Thoracic aorta (tissue), 2 donors: ENCODE data around the gene RRAS. TPM values are rescaled to one million over a fixed set of nuclear protein-coding genes. Genes with fewer than 3 reads are reported as not detected.

Experiments used
- ATAC-seq: fragments of 150-250 bp; one replicate; pipeline ENCODE4 v1.8.0; 2017; ENCODE audit warnings: low read depth; ENCODE audit not compliant: insufficient number of reproducible peaks, low FRiP score
- DNase-seq: peaks from one replicate; pipeline ENCODE4 v3.0.0-alpha.2; 2020; ENCODE audit warnings: low spot score
- H3K27ac ChIP-seq, 2 donors: fragments of 200-600 bp; sonication (generic); 1 replicate in 1 of 2; 2 replicates in 1 of 2; pipeline ENCODE4 v1.5.1; 2016; ENCODE audit warnings: mild to moderate bottlenecking in 2 of 2, moderate library complexity in 2 of 2
- H3K27me3 ChIP-seq: fragments of 200-600 bp; sonication (generic); replicated peaks from 2 replicates; pipeline ENCODE4 v1.6.0; 2016; ENCODE audit warnings: mild to moderate bottlenecking; ENCODE audit not compliant: insufficient read depth
- H3K36me3 ChIP-seq: fragments of 200-600 bp; sonication (generic); one replicate; pipeline ENCODE4 v1.5.1; 2016
- H3K4me1 ChIP-seq, 2 donors: fragments of 200-600 bp; sonication (generic); 1 replicate in 1 of 2; 2 replicates in 1 of 2; pipeline versions ENCODE4 v1.5.1 to v1.6.0; 2016; ENCODE audit warnings: low read depth in 2 of 2, mild to moderate bottlenecking in 1 of 2; ENCODE audit not compliant: control insufficient read depth in 1 of 2
- H3K4me3 ChIP-seq: fragments of 200-600 bp; sonication (generic); 2 replicates; pipeline ENCODE4 v1.5.1; 2016; ENCODE audit warnings: mild to moderate bottlenecking
- H3K9me3 ChIP-seq: fragments of 200-600 bp; sonication (generic); 2 replicates; pipeline ENCODE4 v1.5.1; 2016
- total RNA-seq, 2 donors: library from RNA; depleted of rRNA; stranded (reverse); fragments of >200 nt; gene quantifications; one replicate each; pipeline versions ENCODE4 v1.1.0 to v1.2.3, GENCODE V29; 2016
- TF ChIP-seq, protein P1 (sequence below): fragments of 200-600 bp; sonication (generic); IDR thresholded peaks from one replicate; pipeline ENCODE4 v1.5.1; 2019; ENCODE audit warnings: antibody characterized with exemption

RRAS gene
- total RNA-seq, 2 donors from 2014 or later = 82.2 to 188 TPM

DNA sequence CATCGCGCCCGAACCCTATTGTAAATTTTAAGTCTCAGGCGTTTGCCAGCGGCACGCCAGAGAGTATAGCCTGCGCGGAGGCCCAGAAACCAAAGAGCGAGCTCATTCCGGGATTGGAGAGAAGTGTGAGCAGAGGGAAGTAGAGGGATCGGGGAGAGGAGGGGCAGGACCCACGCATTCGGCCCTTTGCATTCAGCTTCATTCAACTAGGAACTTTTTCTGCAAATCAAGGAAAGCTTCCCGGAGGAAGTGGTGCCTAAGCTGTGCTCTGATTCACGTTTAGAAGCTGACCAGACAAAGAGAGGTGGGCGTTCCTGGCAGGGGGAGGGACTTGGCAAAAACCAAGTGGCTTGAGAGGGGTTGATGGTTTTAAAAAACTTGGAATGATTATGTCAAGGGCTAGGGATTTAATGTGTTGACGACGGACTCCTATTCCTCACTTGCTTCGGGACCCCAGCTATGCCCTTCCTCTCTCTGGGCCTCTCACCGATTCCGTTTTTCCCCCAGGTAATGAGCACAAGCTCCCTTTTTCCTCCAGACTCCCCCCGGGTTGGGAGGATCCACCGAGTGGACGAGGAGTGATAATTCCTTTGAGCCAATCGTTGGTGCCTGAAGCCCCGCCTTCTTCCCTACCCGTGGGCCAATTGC lies 36.3 kb upstream of the RRAS start:
- H3K4me3 ChIP-seq = peak overlapping the region; percentile 67
- TF ChIP-seq, protein P1, sequence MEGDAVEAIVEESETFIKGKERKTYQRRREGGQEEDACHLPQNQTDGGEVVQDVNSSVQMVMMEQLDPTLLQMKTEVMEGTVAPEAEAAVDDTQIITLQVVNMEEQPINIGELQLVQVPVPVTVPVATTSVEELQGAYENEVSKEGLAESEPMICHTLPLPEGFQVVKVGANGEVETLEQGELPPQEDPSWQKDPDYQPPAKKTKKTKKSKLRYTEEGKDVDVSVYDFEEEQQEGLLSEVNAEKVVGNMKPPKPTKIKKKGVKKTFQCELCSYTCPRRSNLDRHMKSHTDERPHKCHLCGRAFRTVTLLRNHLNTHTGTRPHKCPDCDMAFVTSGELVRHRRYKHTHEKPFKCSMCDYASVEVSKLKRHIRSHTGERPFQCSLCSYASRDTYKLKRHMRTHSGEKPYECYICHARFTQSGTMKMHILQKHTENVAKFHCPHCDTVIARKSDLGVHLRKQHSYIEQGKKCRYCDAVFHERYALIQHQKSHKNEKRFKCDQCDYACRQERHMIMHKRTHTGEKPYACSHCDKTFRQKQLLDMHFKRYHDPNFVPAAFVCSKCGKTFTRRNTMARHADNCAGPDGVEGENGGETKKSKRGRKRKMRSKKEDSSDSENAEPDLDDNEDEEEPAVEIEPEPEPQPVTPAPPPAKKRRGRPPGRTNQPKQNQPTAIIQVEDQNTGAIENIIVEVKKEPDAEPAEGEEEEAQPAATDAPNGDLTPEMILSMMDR = no peak

DNA sequence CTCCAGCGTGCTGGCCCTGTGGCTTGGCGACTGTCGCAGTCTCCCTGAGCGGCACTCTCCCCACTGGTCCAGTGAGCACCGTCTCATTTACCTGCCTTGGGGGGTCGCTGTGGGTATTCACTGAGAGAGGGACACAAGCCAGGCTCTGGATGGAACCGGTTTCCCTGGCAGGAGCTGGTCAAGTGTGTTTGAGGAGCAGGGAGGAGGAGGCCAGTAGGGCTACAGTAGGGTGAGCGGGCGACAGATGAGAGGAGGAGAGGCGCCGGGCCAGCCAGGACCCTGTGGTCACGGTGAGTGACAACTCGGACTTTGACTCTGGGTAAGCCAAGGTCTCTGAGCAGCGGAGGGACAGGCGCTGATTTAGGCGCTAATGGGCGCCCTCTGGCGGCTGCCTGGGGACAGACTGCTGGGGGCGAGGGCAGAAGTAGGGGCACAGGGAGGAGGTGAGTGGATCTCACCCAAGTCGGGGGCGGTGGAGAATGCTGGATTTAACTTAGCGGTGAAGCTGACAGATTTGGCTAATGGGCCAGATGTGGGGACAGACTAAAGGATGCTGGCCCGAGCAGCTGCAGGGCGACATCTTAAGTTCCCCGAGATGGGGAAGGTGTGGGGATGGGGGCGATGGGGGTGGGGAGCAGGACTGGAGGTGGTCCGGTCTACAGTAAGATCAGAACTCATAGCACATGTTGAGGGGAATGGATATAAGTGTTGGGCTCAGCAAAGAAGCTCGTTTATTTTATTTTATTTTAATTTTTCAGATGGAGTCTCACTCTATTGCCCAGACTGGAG lies 32.4 kb upstream of the RRAS start:
- TF ChIP-seq, protein P1 = peak; percentile 92
- H3K9me3 ChIP-seq = no peaks in the 10 kb centered on the region
- peak overlapping the region in 1 of 2 donors; percentile 48 for H3K27ac ChIP-seq
- H3K4me3 ChIP-seq = peak overlapping the region; percentile 33
- no peaks in the 10 kb centered on the region for H3K36me3 ChIP-seq
- H3K27me3 ChIP-seq = no peaks in the 10 kb centered on the region
- DNase-seq (no peak), ATAC-seq (no peak)
- peaks cover 5 to 10% of the 10 kb centered on the region in 2 donors for H3K4me1 ChIP-seq

More for the DNA sequence above, 36.3 kb upstream of the RRAS start:
- Histone ChIP-seq H3K9me3 (no peaks in the 10 kb centered on the region), H3K27me3 (no peaks in the 10 kb centered on the region), H3K4me1 (peaks cover 24 to 46% of the 10 kb centered on the region in 2 donors), H3K27ac (peak overlapping the region; percentile 90 to 93), H3K36me3 (peaks cover 2% of the 10 kb centered on the region)
- DNase-seq = no peak
- peak; percentile 53 for ATAC-seq

DNA sequence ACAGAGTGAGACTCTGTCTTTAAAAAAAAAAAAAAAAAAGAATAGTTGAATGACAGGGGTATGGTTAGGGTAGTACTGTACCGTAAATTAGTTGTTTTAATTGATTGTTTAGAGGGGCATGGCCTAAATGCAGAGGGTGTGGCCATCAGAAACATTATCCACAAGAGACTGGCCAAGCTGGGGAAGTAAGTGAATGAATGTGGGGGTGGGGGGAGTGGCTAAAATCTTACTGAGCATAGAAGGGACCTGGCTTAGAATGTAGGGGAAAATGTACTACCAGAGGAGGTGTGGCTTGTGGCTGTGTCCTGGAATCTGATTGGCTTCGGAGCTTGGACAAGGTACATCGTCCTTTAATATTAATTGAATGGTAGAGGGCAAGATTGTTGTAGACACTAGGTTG lies 29.6 kb upstream of the RRAS start:
- Histone ChIP-seq H3K27ac (no peak overlapping the region), H3K4me3 (no peak overlapping the region), H3K27me3 (no peaks in the 10 kb centered on the region), H3K9me3 (no peaks in the 10 kb centered on the region), H3K36me3 (no peaks in the 10 kb centered on the region), H3K4me1 (peaks cover 4 to 13% of the 10 kb centered on the region in 2 donors)
- TF ChIP-seq, protein P1 = no peak
- DNase-seq (no peak), ATAC-seq (no peak)

DNA sequence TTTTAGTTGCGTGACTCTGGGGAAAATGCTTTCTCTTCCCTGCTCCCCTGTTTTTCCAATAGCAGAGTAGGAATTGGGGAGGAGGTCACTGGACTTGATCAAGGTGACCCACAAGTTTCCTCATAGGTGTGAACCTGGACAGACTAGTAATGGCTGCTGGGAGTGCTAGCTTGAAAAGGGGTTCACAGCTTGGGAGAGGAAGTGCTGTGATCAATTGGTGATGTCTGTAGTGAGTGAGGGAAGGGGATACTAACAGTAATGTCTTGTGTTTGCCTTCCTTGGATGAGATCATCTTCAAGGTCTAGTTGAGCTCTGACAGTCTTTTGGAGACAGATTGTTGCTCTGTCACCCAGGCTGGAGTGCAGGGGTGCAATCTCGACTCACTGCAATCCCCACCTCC lies 27.5 kb upstream of the RRAS start:
- Histone ChIP-seq H3K9me3 (no peaks in the 10 kb centered on the region), H3K36me3 (peaks cover 7% of the 10 kb centered on the region), H3K27ac (no peak overlapping the region), H3K4me3 (no peak overlapping the region), H3K27me3 (no peaks in the 10 kb centered on the region), H3K4me1 (peaks cover 10 to 23% of the 10 kb centered on the region in 2 donors)
- TF ChIP-seq, protein P1 = no peak
- ATAC-seq (no peak), DNase-seq (no peak)

DNA sequence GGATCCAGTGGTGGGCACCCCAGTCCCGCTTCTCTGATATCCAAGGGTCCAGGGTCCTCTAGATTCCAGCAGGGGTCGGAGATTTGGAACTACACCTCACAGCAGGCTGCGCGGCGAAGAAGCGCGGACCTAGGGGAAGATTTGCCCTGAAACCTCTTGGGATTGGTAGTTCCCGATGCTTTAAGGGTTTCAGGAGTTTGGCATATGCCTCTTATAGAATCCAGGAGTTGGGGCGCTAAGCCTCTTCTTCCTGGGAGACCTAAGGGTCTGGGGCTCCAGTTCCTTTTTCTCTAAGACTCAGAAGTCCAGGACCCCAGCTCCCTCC lies 26.1 kb upstream of the RRAS start:
- H3K4me1 ChIP-seq = peaks cover 10 to 18% of the 10 kb centered on the region in 2 donors
- H3K9me3 ChIP-seq = no peaks in the 10 kb centered on the region
- H3K27ac ChIP-seq = peak overlapping the region in 1 of 2 donors; percentile 93
- peak overlapping the region; percentile 89 for H3K4me3 ChIP-seq
- TF ChIP-seq, protein P1 = no peak
- H3K27me3 ChIP-seq = no peaks in the 10 kb centered on the region
- H3K36me3 ChIP-seq = peaks cover 16% of the 10 kb centered on the region
- no peak for DNase-seq
- ATAC-seq = no peak
